Measurements from ENCODE around the gene DTD1.

The DTD1 gene

GRCh38 chr20:18815194-18815942 lies 227.5 kb downstream of the DTD1 start:
- H4K20me1 ChIP-seq (ENCODE audit: insufficient read depth, low read length) = no peaks in the 10 kb centered on the region
- H3K9me3 ChIP-seq (ENCODE audit: insufficient read depth, low read length, severe bottlenecking) = no peaks in the 10 kb centered on the region
- no peaks in the 10 kb centered on the region for H3K36me3 ChIP-seq (ENCODE audit: insufficient read depth, low read length)
- no peak overlapping the region for H3K4me3 ChIP-seq (ENCODE audit: low read depth in 1 of 2, low read length in 2 of 2)
- no peak for ATAC-seq (ENCODE audit: insufficient read depth, low read depth)
- H3K4me2 ChIP-seq (ENCODE audit: insufficient read depth, low read length) = no peak overlapping the region
- H3K27me3 ChIP-seq (ENCODE audit: insufficient read depth, low read length, poor library complexity) = peaks cover 5% of the 10 kb centered on the region
- no peak overlapping the region for H3K27ac ChIP-seq (ENCODE audit: low read length)
- H3K79me2 ChIP-seq (ENCODE audit: insufficient read depth, low read length) = no peaks in the 10 kb centered on the region
- no peak overlapping the region for H2AFZ ChIP-seq (ENCODE audit: low read depth, low read length)
- no peak overlapping the region for H3K9ac ChIP-seq (ENCODE audit: low read depth, low read length)
- no peak for TF ChIP-seq EZH2 (IDR thresholded peaks at IDR 0.05; ENCODE audit: borderline replicate concordance, low read depth, low read length, severe bottlenecking)
- no peak for TF ChIP-seq CTCF (IDR thresholded peaks at IDR 0.05; ENCODE audit: borderline replicate concordance, extremely low read depth, low read length, poor library complexity, severe bottlenecking)
- H3K4me1 ChIP-seq (ENCODE audit: insufficient read depth, low read length) = no peaks in the 10 kb centered on the region
- DNase-seq = no peak
